H1 (cell line): ENCODE data around the gene RASAL2. TPM values are rescaled to one million over a fixed set of nuclear protein-coding genes. Genes with fewer than 3 reads are reported as not detected.

ENCODE experiments used
- CTCF ChIA-PET: fragments of 300-600 bp; sonication (Branson Sonifier 250); formaldehyde crosslinking; loops from one replicate; lab custom pipeline; 2021; ENCODE audit not compliant: partially characterized antibody; lab: Charles Lee
- POLR2A ChIA-PET: fragments of 300-600 bp; sonication (Branson Sonifier 250); formaldehyde crosslinking; loops from one replicate; lab custom pipeline; 2021; ENCODE audit warnings: inconsistent platforms; ENCODE audit not compliant: partially characterized antibody; lab: Charles Lee
- DNase-seq, 2 experiments: peaks; one replicate each; pipeline versions ENCODE4 v3.0.0 to v3.0.0-alpha.2; 2010 to 2022; ENCODE audit warnings: low spot score in 2 of 2, low read depth in 1 of 2, mixed read lengths in 1 of 2
- FAIRE-seq: peaks from 2 replicates; lab custom pipeline; 2011; peaks lifted over from hg19 to GRCh38; lab: Jason Lieb, UNC
- H2AFZ ChIP-seq: 2 replicates; pipeline ENCODE4 v1.8.1; 2012; ENCODE audit warnings: low read length, inconsistent platforms
- H2AK5ac ChIP-seq: 2 replicates; pipeline ENCODE4 v1.6.1; 2013; ENCODE audit warnings: low read depth, low read length
- H2BK120ac ChIP-seq: replicated peaks from 2 replicates; pipeline ENCODE3; 2013; ENCODE audit warnings: low read depth, low read length, inconsistent platforms
- H2BK12ac ChIP-seq: 2 replicates; pipeline ENCODE4 v1.6.1; 2013; ENCODE audit warnings: low read depth, low read length
- H2BK15ac ChIP-seq: 2 replicates; pipeline ENCODE4 v1.6.1; 2013; ENCODE audit warnings: low read length
- H2BK20ac ChIP-seq: 2 replicates; pipeline ENCODE4 v1.6.1; 2013; ENCODE audit warnings: low read length
- H2BK5ac ChIP-seq: 2 replicates; pipeline ENCODE4 v1.6.1; 2013; ENCODE audit warnings: low read depth, low read length
- H3K14ac ChIP-seq: 2 replicates; pipeline ENCODE4 v1.6.1; 2013; ENCODE audit warnings: inconsistent platforms; ENCODE audit not compliant: insufficient read length
- H3K18ac ChIP-seq: 2 replicates; pipeline ENCODE4 v1.6.1; 2013; ENCODE audit warnings: low read length; ENCODE audit errors: extremely low read depth
- H3K23ac ChIP-seq: 2 replicates; pipeline ENCODE4 v1.6.1; 2013; ENCODE audit warnings: inconsistent platforms; ENCODE audit not compliant: insufficient read length
- H3K23me2 ChIP-seq: 2 replicates; pipeline ENCODE4 v1.6.1; 2013; ENCODE audit warnings: low read depth, low read length
- H3K27ac ChIP-seq: 2 replicates; pipeline ENCODE4 v1.6.1; 2011; ENCODE audit warnings: low read depth, low read length, inconsistent platforms
- H3K27me3 ChIP-seq, 4 experiments: replicated peaks in 1 of 4; 1 replicate in 1 of 4; 2 replicates in 3 of 4; pipeline versions ENCODE4 v1.6.1 to v1.8.1; 2011 to 2013; ENCODE audit warnings: low read length in 3 of 4, mild to moderate bottlenecking in 3 of 4, inconsistent platforms in 2 of 4, mixed read lengths in 2 of 4, moderate library complexity in 1 of 4; ENCODE audit not compliant: control insufficient read depth in 3 of 4, insufficient read depth in 3 of 4; ENCODE audit errors: extremely low read depth in 1 of 4
- H3K36me3 ChIP-seq, 4 experiments: 2 replicates each; pipeline versions ENCODE4 v1.6.1 to v1.8.1; 2011 to 2013; ENCODE audit warnings: mild to moderate bottlenecking in 4 of 4, low read length in 3 of 4, moderate library complexity in 2 of 4, control low read depth in 1 of 4, inconsistent platforms in 1 of 4; ENCODE audit not compliant: insufficient read depth in 4 of 4, control insufficient read depth in 2 of 4
- H3K4ac ChIP-seq: replicated peaks from 2 replicates; pipeline ENCODE3; 2013; ENCODE audit warnings: low read length, low read depth, mixed read lengths, inconsistent platforms; ENCODE audit not compliant: insufficient read length
- H3K4me1 ChIP-seq, 4 experiments: replicated peaks in 1 of 4; 1 replicate in 1 of 4; 2 replicates in 3 of 4; pipeline versions ENCODE4 v1.6.1 to v1.8.1; 2011 to 2013; ENCODE audit warnings: low read length in 3 of 4, inconsistent platforms in 2 of 4, mixed read lengths in 1 of 4; ENCODE audit not compliant: insufficient read depth in 4 of 4, control insufficient read depth in 3 of 4
- H3K4me2 ChIP-seq, 2 experiments: 2 replicates each; pipeline versions ENCODE4 v1.6.1 to v1.8.1; 2011 to 2013; ENCODE audit warnings: low read depth in 2 of 2, low read length in 2 of 2, control low read depth in 1 of 2, inconsistent platforms in 1 of 2, mild to moderate bottlenecking in 1 of 2; ENCODE audit not compliant: insufficient read depth in 1 of 2
- H3K4me3 ChIP-seq, 4 experiments: fragments of 200-600, 300-600 bp in 1 of 4; sonication (generic), shearing (Covaris generic), sonication (Bioruptor Twin) in 1 of 4; 2 replicates each; pipeline versions ENCODE4 v1.5.1 to v1.8.1; 2011 to 2016; ENCODE audit warnings: low read length in 4 of 4, low read depth in 3 of 4, control low read depth in 2 of 4, inconsistent platforms in 2 of 4, mild to moderate bottlenecking in 2 of 4, mixed read lengths in 1 of 4, moderate library complexity in 1 of 4; ENCODE audit not compliant: insufficient read depth in 2 of 4; ENCODE audit errors: extremely low read depth in 1 of 4
- H3K56ac ChIP-seq: replicated peaks from 2 replicates; pipeline ENCODE3; 2013; ENCODE audit warnings: low read depth, mild to moderate bottlenecking, mixed read lengths, low read length, inconsistent platforms; ENCODE audit not compliant: insufficient read length
- H3K79me1 ChIP-seq: 2 replicates; pipeline ENCODE4 v1.6.1; 2013; ENCODE audit warnings: low read depth, low read length, control low read depth
- H3K79me2 ChIP-seq, 2 experiments: 2 replicates each; pipeline versions ENCODE4 v1.6.1 to v1.8.1; 2012 to 2013; ENCODE audit warnings: low read length in 2 of 2, mild to moderate bottlenecking in 2 of 2, inconsistent platforms in 1 of 2; ENCODE audit not compliant: insufficient read depth in 2 of 2, control insufficient read depth in 1 of 2
- H3K9ac ChIP-seq, 4 experiments: replicated peaks in 1 of 4; 1 replicate in 1 of 4; 2 replicates in 3 of 4; pipeline versions ENCODE4 v1.6.1 to v1.8.1; 2011 to 2013; ENCODE audit warnings: low read depth in 3 of 4, low read length in 3 of 4, control low read depth in 2 of 4, mild to moderate bottlenecking in 2 of 4, moderate library complexity in 2 of 4, inconsistent platforms in 1 of 4; ENCODE audit errors: extremely low read depth in 1 of 4
- H3K9me3 ChIP-seq, 2 experiments: 2 replicates each; pipeline versions ENCODE4 v1.6.1 to v1.8.1; 2012 to 2013; ENCODE audit warnings: mild to moderate bottlenecking in 2 of 2, moderate library complexity in 2 of 2, control low read depth in 1 of 2, inconsistent platforms in 1 of 2, low read depth in 1 of 2, low read length in 1 of 2, mixed read lengths in 1 of 2; ENCODE audit not compliant: insufficient read depth in 2 of 2
- H4K20me1 ChIP-seq, 2 experiments: replicated peaks in 1 of 2; 2 replicates each; pipeline versions ENCODE3 to v1.8.1; 2011 to 2013; ENCODE audit warnings: inconsistent platforms in 2 of 2, low read length in 2 of 2, mild to moderate bottlenecking in 1 of 2; ENCODE audit not compliant: insufficient read depth in 2 of 2, control insufficient read depth in 1 of 2
- H4K5ac ChIP-seq: 2 replicates; pipeline ENCODE4 v1.6.1; 2013; ENCODE audit warnings: low read length, low read depth, mixed read lengths, inconsistent platforms; ENCODE audit not compliant: insufficient read length
- H4K8ac ChIP-seq: 2 replicates; pipeline ENCODE4 v1.8.0; 2013; ENCODE audit warnings: mild to moderate bottlenecking, moderate library complexity, low read length, inconsistent platforms; ENCODE audit not compliant: insufficient read depth; ENCODE audit errors: extremely low read depth
- H4K91ac ChIP-seq: replicated peaks from 2 replicates; pipeline ENCODE3; 2013; ENCODE audit warnings: low read length, mixed read lengths, inconsistent platforms; ENCODE audit not compliant: insufficient read length
- CREB1 ChIP-seq: IDR thresholded peaks from 2 replicates; pipeline ENCODE4 v1.6.1; 2012; ENCODE audit warnings: inconsistent platforms
- GTF2F1 ChIP-seq: IDR thresholded peaks from 2 replicates; pipeline ENCODE4 v1.6.1; 2012; ENCODE audit warnings: low read depth, low read length, improper control_type of control experiment, borderline replicate concordance
- PHF8 ChIP-seq: fragments of 200-600 bp; sonication (generic); conservative IDR thresholded peaks from 2 replicates; pipeline ENCODE4 v1.7.1; 2012; ENCODE audit warnings: low read depth, mild to moderate bottlenecking, inconsistent platforms, low read length, moderate library complexity
- SIN3A ChIP-seq, 2 experiments: IDR thresholded peaks in 1 of 2; conservative IDR thresholded peaks in 1 of 2; 2 replicates each; pipeline ENCODE4 v1.6.1; 2011 to 2012; ENCODE audit warnings: low read length in 2 of 2, improper control_type of control experiment in 1 of 2, low read depth in 1 of 2, mild to moderate bottlenecking in 1 of 2
- TAF1 ChIP-seq: IDR thresholded peaks from 2 replicates; pipeline ENCODE4 v1.6.1; 2011; ENCODE audit warnings: mild to moderate bottlenecking, low read depth, low read length
- ZNF274 ChIP-seq: IDR thresholded peaks from 2 replicates; pipeline ENCODE4 v1.7.0; 2012; ENCODE audit warnings: low read length, borderline replicate concordance; ENCODE audit errors: extremely low read depth
- WGBS, 2 experiments: shearing (Covaris generic) in 1 of 2; methylation state at CpG; one replicate each; pipeline versions ENCODE4 v1.1.6 to v1.1.7; 2013 to 2015; ENCODE audit warnings: low lambda C conversion rate in 2 of 2, mixed read lengths in 2 of 2, inconsistent platforms in 1 of 2, low coverage in 1 of 2, missing lambda C conversion rate in 1 of 2; ENCODE audit not compliant: insufficient replicate concordance in 2 of 2, insufficient coverage in 1 of 2, insufficient read length in 1 of 2; ENCODE audit errors: extremely low coverage in 1 of 2, missing lambda C conversion rate in 1 of 2; 5-methylcytosine and 5-hydroxymethylcytosine counted together
- polyA plus RNA-seq, 7 experiments: library from polyadenylated mRNA; depleted of rRNA in 3 of 7; stranded (reverse) in 5 of 7; unstranded in 2 of 7; fragments of >200 nt in 5 of 7; fragments of 200-250 nt in 2 of 7; gene quantifications; 1 replicate in 5 of 7; 2 replicates in 1 of 7; 4 replicates in 1 of 7; pipeline versions ENCODE4 v1.2.1 to v1.2.3, GENCODE V29; 2011 to 2013; ENCODE audit warnings: missing spikeins in 2 of 7, mixed read lengths in 2 of 7
- total RNA-seq: library from RNA; stranded (reverse); fragmentation: NEBNext Ultra II Directional; extraction: Animal tissue kit (Norgen Biotek cat#: 25700); gene quantifications from 2 replicates; pipeline ENCODE4 v1.2.1, GENCODE V29; 2021

RASAL2 gene
- total and polyA plus RNA-seq, 2 of the 8 experiments (the other 6 are each of a cell fraction or from before 2014, with no cell fraction given) = 15.9 to 32.5 TPM

- H2AFZ ChIP-seq = no peak overlapping the region
- no peak overlapping the region for H2AK5ac ChIP-seq
- H3K23ac ChIP-seq = no peak overlapping the region
- H4K5ac ChIP-seq = no peak overlapping the region
- ChIA-PET POLR2A (no interaction called here), CTCF (no interaction called here)
- no peak overlapping the region for H4K8ac ChIP-seq
- H3K4me1 ChIP-seq = no peaks in the 10 kb centered on the region
- no peaks in the 10 kb centered on the region; the same call in 1 of the 2 replicates for H3K79me1 ChIP-seq
- no peak overlapping the region for H2BK20ac ChIP-seq
- no peak overlapping the region for H4K91ac ChIP-seq
- no peak overlapping the region for H3K27ac ChIP-seq
- H2BK5ac ChIP-seq = no peak overlapping the region
- H2BK120ac ChIP-seq = no peak overlapping the region
- no peak overlapping the region for H2BK15ac ChIP-seq
- no peak overlapping the region for H3K14ac ChIP-seq
- WGBS, 2 experiments = 82% methylated on average over 3 of the region's 3 CpGs; no CpG with 5 or more reads in 1 of the 2 experiments
- no peak for TF ChIP-seq GTF2F1
- TF ChIP-seq TAF1 = no peak
- no peak for TF ChIP-seq SIN3A (conservative IDR thresholded peaks at IDR 0.05 in 1 of 2, IDR thresholded peaks at IDR 0.05 in 1 of 2; ENCODE audit: low read depth in 1 of 2, low read length in 2 of 2)
- TF ChIP-seq CREB1 = no peak
- no peak for TF ChIP-seq PHF8
- no peak for TF ChIP-seq ZNF274
- TF ChIP-seq, all 59 proteins: peak for 0
- no peak overlapping the region for H2BK12ac ChIP-seq
- DNase-seq (no peak), FAIRE-seq (no peak)
- H3K18ac ChIP-seq = no peak overlapping the region
- H3K4ac ChIP-seq = no peak overlapping the region
- no peaks in the 10 kb centered on the region for H3K27me3 ChIP-seq
- H3K36me3 ChIP-seq = no peaks in the 10 kb centered on the region
- H3K56ac ChIP-seq = no peak overlapping the region
- H3K9me3 ChIP-seq = no peaks in the 10 kb centered on the region
- no peak overlapping the region for H3K4me3 ChIP-seq
- no peaks in the 10 kb centered on the region for H3K23me2 ChIP-seq
- H4K20me1 ChIP-seq = no peaks in the 10 kb centered on the region
- no peak overlapping the region for H3K4me2 ChIP-seq
- H3K9ac ChIP-seq = no peak overlapping the region
- H3K79me2 ChIP-seq = no peaks in the 10 kb centered on the region
Measured at GRCh38 chr1:178086294-178086693, 7.6 kb upstream of the RASAL2 start.
